PFSK-1 (cell line): ENCODE measurements around the gene DBX1.

Source experiments
- FOXP2 ChIP-seq: optimal IDR thresholded peaks from 2 replicates; pipeline ENCODE3; 2011; ENCODE audit warnings: borderline replicate concordance, control low read depth, inconsistent platforms; ENCODE audit not compliant: insufficient read depth; ENCODE audit errors: extremely low read length, extremely low read depth
- POLR2AphosphoS5 ChIP-seq: IDR thresholded peaks from 2 replicates; pipeline ENCODE4 v1.6.1; 2012; ENCODE audit warnings: low read depth, mild to moderate bottlenecking, control low read depth, low read length, moderate library complexity
- SIN3A ChIP-seq: IDR thresholded peaks from 2 replicates; pipeline ENCODE4 v1.6.1; 2012; ENCODE audit warnings: mild to moderate bottlenecking, low read length, moderate library complexity, borderline replicate concordance; ENCODE audit not compliant: insufficient read depth

- TF ChIP-seq SIN3A (no peak), POLR2AphosphoS5 (no peak), FOXP2 (no peak)
Observed at GRCh38 chr11:20119315-20119714, 41.0 kb downstream of the DBX1 start.
